GM12872 (cell line): ENCODE data around the gene ACAP1.

Experiments
- CTCF ChIP-seq: IDR thresholded peaks from 3 replicates; pipeline ENCODE4 v1.5.1; 2011; ENCODE audit warnings: low read depth, mild to moderate bottlenecking, low read length, moderate library complexity; ENCODE audit not compliant: insufficient read depth

Gene ACAP1

GRCh38 chr17:7307686-7308624, 28.4 kb upstream of the ACAP1 start:
- no peak for TF ChIP-seq CTCF

GRCh38 chr17:7308625-7309433, 27.5 kb upstream of the ACAP1 start:
- no peak for TF ChIP-seq CTCF

- no peak for TF ChIP-seq CTCF
Measured at GRCh38 chr17:7309628-7310027, 26.7 kb upstream of the ACAP1 start.

GRCh38 chr17:7311110-7311705, 25.1 kb upstream of the ACAP1 start:
- no peak for TF ChIP-seq CTCF

GRCh38 chr17:7312432-7313087, 23.8 kb upstream of the ACAP1 start:
- TF ChIP-seq CTCF = no peak

- peak; percentile 35; the same call in 2 of the 3 replicates for TF ChIP-seq CTCF
Measured at GRCh38 chr17:7313088-7313889, 23.0 kb upstream of the ACAP1 start.
